AG09319 (cell line): Measurements from ENCODE around the gene KSR1.

Experiments used
- DNase-seq: peaks from one replicate; pipeline ENCODE4 v3.0.0-alpha.2; 2010; ENCODE audit warnings: low read depth; ENCODE audit errors: extremely low read depth
- TF ChIP-seq, protein P1 (sequence below): IDR thresholded peaks from 2 replicates; pipeline ENCODE4 v1.5.1; 2011; ENCODE audit warnings: low read depth, mild to moderate bottlenecking, inconsistent platforms, low read length, moderate library complexity

KSR1 gene

DNA sequence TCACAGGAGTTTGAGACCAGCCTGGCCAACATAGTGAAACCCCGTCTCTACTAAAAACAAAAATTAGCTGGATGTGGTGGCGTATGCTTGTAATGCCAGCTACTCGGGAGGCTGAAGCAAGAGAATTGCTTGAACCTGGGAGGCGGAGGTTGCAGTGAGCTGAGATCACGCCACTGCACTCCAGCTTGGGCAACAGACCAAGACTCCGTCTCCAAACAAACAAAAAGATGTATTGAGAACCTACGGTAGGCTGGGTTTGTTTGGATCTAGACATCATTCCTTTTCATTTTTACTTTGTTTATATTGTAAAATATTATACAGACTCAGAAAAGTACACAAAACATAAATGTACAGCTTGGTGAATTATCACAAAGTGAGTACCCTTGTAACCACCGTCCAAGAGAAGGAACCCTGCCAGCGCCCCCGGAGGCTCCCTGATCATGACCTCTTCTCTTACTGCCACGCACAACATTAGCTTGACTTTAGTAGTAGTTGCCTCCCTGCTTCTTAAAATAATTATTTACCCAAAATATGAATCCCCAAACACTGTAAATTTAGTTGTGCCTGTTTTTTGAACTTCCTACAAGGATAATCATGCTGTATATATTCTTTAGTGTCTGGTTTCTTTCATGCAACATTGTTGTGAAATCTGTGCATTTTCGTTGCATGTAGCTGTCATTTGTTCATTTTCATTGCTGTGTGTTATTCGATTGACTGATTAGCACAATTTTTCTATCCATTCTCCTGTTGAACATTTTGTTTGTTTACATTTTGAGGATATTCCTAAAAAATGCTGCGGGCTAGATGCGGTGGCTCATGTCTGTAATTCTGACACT, 56.5 kb downstream of the KSR1 start:
- TF ChIP-seq, protein P1, sequence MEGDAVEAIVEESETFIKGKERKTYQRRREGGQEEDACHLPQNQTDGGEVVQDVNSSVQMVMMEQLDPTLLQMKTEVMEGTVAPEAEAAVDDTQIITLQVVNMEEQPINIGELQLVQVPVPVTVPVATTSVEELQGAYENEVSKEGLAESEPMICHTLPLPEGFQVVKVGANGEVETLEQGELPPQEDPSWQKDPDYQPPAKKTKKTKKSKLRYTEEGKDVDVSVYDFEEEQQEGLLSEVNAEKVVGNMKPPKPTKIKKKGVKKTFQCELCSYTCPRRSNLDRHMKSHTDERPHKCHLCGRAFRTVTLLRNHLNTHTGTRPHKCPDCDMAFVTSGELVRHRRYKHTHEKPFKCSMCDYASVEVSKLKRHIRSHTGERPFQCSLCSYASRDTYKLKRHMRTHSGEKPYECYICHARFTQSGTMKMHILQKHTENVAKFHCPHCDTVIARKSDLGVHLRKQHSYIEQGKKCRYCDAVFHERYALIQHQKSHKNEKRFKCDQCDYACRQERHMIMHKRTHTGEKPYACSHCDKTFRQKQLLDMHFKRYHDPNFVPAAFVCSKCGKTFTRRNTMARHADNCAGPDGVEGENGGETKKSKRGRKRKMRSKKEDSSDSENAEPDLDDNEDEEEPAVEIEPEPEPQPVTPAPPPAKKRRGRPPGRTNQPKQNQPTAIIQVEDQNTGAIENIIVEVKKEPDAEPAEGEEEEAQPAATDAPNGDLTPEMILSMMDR = no peak
- no peak for DNase-seq

DNA sequence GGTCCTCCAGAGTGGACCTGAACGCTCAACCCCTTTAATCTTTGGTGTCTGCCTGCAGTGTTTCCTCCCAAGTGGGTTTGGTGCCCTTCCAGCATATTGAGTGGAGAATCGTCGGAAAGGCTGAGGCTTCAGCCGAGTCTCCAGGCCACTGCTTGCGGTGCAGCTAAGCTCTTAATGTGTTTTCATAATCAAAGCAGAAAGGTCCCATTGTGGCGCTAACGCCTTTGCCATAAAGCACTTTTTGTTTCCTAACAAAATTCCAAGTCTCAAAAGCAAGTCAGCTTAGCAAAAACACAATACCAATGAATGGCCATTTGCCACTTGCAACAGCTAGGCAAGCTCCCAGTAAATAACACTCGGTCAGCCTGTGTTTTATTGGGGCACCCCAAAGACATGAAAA, 57.6 kb downstream of the KSR1 start:
- no peak for DNase-seq
- TF ChIP-seq, protein P1 = no peak

DNA sequence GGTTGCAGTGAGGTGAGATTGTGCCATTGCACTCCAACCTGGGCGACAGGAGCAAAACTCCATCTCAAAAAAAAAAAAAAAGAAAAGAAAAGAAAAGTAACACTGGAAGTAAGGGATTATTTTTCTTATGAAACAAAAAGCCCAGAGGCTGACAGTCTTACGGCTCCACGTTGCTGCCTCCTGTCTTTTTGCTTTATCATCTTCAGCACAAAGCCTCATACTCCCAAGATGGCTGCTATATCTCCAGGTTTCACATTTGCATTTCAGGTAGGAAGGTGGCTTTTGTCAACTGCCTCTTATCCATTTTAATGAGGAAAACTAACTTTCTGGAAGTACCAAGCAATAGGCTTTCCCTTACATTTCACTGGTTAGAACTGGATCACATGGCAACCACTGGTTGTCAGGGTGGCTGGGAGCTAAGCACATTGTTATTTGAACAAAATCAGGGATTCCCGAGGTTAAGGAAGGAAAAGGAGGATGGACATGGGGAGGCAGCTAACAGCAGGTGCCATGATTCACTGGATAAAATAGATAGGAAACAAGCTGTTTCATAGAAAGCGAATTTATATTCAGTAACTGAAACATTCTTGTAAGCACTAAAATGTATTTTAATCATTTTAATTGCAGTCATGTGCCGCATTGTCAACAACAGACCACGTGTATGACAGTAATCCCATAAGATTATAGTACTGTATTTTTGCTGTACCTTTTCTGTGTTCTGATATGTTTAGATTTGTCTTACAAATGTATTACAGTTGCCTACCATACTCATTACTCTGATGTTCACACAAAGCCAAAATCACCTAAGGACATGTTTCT, 58.6 kb downstream of the KSR1 start:
- TF ChIP-seq, protein P1 = no peak
- DNase-seq = no peak

DNA sequence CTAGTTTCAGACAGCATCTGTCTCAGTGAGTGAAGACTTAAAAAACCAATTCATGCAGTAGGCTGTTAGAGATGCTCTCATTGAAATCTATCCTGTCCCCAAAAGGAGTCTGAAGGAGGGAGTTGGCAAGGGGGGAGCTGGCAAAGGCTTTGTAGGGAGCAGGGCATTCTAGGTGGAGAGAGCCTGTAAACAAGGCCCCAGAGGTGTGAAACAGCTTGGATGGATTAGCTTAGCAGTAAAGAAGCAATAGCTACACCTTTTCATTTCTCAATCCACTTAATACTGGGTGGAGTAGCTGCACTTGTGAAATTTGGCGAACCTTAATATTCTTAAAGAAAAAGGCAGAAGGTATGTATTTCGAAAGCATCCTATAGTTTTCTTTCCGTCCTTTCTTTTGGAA, 61.8 kb downstream of the KSR1 start:
- no peak for DNase-seq
- TF ChIP-seq, protein P1 = no peak

DNA sequence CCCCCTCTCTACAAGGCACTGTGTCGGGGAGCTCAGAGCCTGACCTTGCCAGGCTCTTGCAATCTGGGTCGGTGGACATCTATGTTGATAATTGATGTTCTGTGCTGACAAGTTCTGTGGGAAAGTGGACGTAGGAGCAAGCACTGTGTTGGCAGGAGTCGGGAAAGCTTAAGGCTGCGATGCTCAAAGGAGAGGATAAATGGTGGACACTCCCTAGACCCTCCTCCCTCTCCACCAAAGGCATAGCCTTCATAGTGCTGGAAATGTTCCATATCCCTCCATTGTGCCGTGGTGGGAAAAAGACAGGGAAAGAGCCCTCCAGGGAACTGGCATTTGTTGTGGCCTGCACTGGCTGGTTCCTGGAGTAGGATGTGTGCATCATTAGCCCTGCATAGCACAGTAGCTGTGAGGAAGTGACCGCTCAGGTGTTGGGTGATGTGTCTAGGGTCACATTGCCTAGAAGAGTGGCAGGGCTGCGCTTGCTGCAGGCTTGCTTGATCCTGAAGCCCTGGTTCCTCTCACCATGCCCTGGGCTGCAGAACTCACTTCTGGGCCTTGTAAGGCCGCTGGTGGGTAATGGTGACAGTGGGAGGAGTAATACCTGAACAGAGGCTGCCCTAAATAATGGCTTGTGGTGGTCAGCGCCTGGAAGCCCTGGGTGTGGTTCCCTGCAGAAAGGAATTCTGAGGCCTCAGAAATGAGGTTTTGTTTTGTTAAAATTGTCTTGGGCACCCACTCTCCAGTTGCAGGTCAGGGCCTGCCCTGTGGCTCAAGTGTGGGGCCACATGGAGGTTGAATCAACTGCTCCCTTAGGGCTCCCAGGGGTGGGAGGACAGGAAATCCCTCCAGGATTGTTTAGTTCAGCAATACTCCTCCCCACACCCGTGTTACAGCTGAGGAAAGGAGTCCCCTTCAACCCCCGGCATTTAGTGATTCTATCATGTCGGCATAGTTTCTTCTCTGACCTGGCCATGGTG, 62.6 kb downstream of the KSR1 start:
- TF ChIP-seq, protein P1 = no peak
- DNase-seq = no peak

DNA sequence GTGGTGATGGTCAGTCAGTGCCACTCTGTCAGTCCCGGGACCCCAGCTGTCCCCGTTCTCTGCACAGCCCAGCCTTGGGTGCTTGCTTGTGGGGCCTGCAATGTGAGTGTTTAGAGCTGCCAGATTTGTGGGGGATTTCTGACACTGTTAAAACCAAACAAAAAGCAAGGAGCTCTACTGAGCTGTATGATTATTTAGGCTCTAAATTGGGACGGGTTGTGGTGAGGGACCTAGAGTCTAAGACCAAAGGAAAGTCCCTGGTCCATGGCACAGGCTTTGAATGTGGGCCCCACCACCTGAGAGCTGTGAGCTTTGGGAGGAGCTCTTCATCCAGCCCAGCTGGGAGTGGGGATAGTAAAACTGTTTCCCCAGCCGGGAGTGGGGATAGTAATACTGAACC, 63.3 kb downstream of the KSR1 start:
- TF ChIP-seq, protein P1 = no peak
- no peak for DNase-seq
